BJ (cell line): ENCODE results near the gene MMP23B. TPM values are rescaled to one million over a fixed set of nuclear protein-coding genes. Genes with fewer than 3 reads are reported as not detected.

Source experiments
- CTCF ChIA-PET: fragments of 350-600 bp; formaldehyde crosslinking; extraction: SDS; loops from one replicate; lab custom pipeline; 2021; ENCODE audit warnings: antibody characterized with exemption, inconsistent platforms; lab: Yijun Ruan, JAX
- POLR2A ChIA-PET: fragments of 300-600 bp; sonication (Branson Sonifier 250); formaldehyde crosslinking; extraction: SDS; loops from one replicate; lab custom pipeline; 2021; ENCODE audit warnings: antibody characterized with exemption; lab: Charles Lee
- DNase-seq: peaks from one replicate; pipeline ENCODE4 v3.0.0-alpha.2; 2011; ENCODE audit warnings: low read depth
- H3K27me3 ChIP-seq: 2 replicates; pipeline ENCODE4 v1.6.0; 2011; ENCODE audit warnings: low read length; ENCODE audit not compliant: control insufficient read depth, insufficient read depth
- H3K36me3 ChIP-seq: 2 replicates; pipeline ENCODE4 v1.5.1; 2011; ENCODE audit warnings: low read length; ENCODE audit not compliant: control insufficient read depth, insufficient read depth
- H3K4me3 ChIP-seq: 2 replicates; pipeline ENCODE4 v1.5.1; 2011; ENCODE audit warnings: low read depth, mild to moderate bottlenecking, control low read depth, low read length
- CTCF ChIP-seq: IDR thresholded peaks from 2 replicates; pipeline ENCODE4 v1.5.1; 2011; ENCODE audit warnings: low read depth, mild to moderate bottlenecking, control low read depth, inconsistent platforms, low read length, moderate library complexity; ENCODE audit not compliant: insufficient read depth
- polyA plus RNA-seq: library from polyadenylated mRNA; depleted of rRNA; stranded (reverse); fragments of >200 nt; gene quantifications from 2 replicates; pipeline ENCODE4 v1.2.3, GENCODE V29; 2011

MMP23B gene
- polyA plus RNA-seq, 1 experiment = 5.7 TPM

GRCh38 chr1:1600861-1601563 lies 31.0 kb upstream of the MMP23B start:
- POLR2A ChIA-PET = no interaction called here
- H3K4me3 ChIP-seq = no peak overlapping the region
- no peak for TF ChIP-seq CTCF
- H3K36me3 ChIP-seq = no peaks in the 10 kb centered on the region
- no peak for DNase-seq
- CTCF ChIA-PET = no interaction called here
- peaks cover 9% of the 10 kb centered on the region for H3K27me3 ChIP-seq

- POLR2A ChIA-PET = no interaction called here
- DNase-seq = no peak
- CTCF ChIA-PET = interaction anchor here (3.4 kb wide), 1 partner anchor 13 kb away, joined by 13 read pairs; the partner anchor contains the start of gene MIB2
- Histone ChIP-seq H3K36me3 (no peaks in the 10 kb centered on the region), H3K4me3 (no peak overlapping the region), H3K27me3 (peaks cover 5% of the 10 kb centered on the region; the same call in 1 of the 2 replicates)
- no peak for TF ChIP-seq CTCF
Measured at GRCh38 chr1:1601564-1602303, 30.2 kb upstream of the MMP23B start.

GRCh38 chr1:1602304-1602967 lies 29.5 kb upstream of the MMP23B start:
- Histone ChIP-seq H3K27me3 (peaks cover 2% of the 10 kb centered on the region; the same call in 1 of the 2 replicates), H3K36me3 (no peaks in the 10 kb centered on the region), H3K4me3 (no peak overlapping the region)
- CTCF ChIA-PET = interaction anchor here (3.4 kb wide), 1 partner anchor 12 kb away, joined by 13 read pairs; the partner anchor contains the start of gene MIB2
- DNase-seq = no peak
- TF ChIP-seq CTCF = no peak
- POLR2A ChIA-PET = no interaction called here

- TF ChIP-seq CTCF = no peak
- no peaks in the 10 kb centered on the region for H3K36me3 ChIP-seq
- no peak for DNase-seq
- ChIA-PET CTCF (interaction anchor here (3.4 kb wide), 1 partner anchor 11 kb away, joined by 13 read pairs; the partner anchor contains the start of gene MIB2), POLR2A (no interaction called here)
- no peak overlapping the region for H3K4me3 ChIP-seq
- H3K27me3 ChIP-seq = peaks cover 2% of the 10 kb centered on the region; the same call in 1 of the 2 replicates
Measured at GRCh38 chr1:1602968-1603506, 28.9 kb upstream of the MMP23B start.
